Fibroblast of the aortic adventitia (primary cell): ENCODE measurements around the gene BOLA2B. TPM values are rescaled to one million over a fixed set of nuclear protein-coding genes. Genes with fewer than 3 reads are reported as not detected.
"Not testable (repeated sequence)": the region's sequence is repeated elsewhere in the genome, so short reads cannot be mapped to it uniquely, and the experiment has no call there.

Source experiments
- DNase-seq: peaks from one replicate; pipeline ENCODE4 v3.0.0-alpha.2; 2010; ENCODE audit warnings: low read depth
- H3K4me3 ChIP-seq: 2 replicates; pipeline ENCODE4 v1.5.1; 2011; ENCODE audit warnings: low read depth, mild to moderate bottlenecking, control low read depth, low read length, moderate library complexity
- total RNA-seq: library from RNA; depleted of rRNA; stranded (reverse); fragments of >200 nt; gene quantifications from 2 replicates; pipeline ENCODE4 v1.2.3, GENCODE V29; 2012; ENCODE audit warnings: low replicate concordance

The BOLA2B gene
- total RNA-seq = 68.6 and 137 TPM in 2 replicates

GRCh38 chr16:30193615-30194014 is at the start of gene BOLA2B, which contains the start of gene SLX1A:
TSS of gene BOLA2B (minus strand) at chr16:30193666. CDS start at chr16:30193595, 71 bp downstream.
TSS of gene SLX1A (plus strand) at chr16:30193875. CDS start at chr16:30194085, 210 bp downstream.
- H3K4me3 ChIP-seq = peak within 1 kb of the TSS; percentile 64
- DNase-seq = not testable (repeated sequence)

GRCh38 chr16:30217082-30217481 is 23.6 kb upstream of the BOLA2B start:
- not testable (repeated sequence) for H3K4me3 ChIP-seq, DNase-seq

GRCh38 chr16:30211414-30211813 is 17.9 kb upstream of the BOLA2B start:
- H3K4me3 ChIP-seq = not testable (repeated sequence)

GRCh38 chr16:30209032-30209431 is 15.6 kb upstream of the BOLA2B start:
- H3K4me3 ChIP-seq = not testable (repeated sequence)

More at GRCh38 chr16:30211414-30211813, 17.9 kb upstream of the BOLA2B start:
- not testable (repeated sequence) for DNase-seq

GRCh38 chr16:30207063-30207704 is 13.7 kb upstream of the BOLA2B start:
- H3K4me3 ChIP-seq, DNase-seq: not testable (repeated sequence)

More at GRCh38 chr16:30209032-30209431, 15.6 kb upstream of the BOLA2B start:
- DNase-seq = not testable (repeated sequence)

GRCh38 chr16:30206252-30206651 is 12.8 kb upstream of the BOLA2B start:
- not testable (repeated sequence) for DNase-seq, H3K4me3 ChIP-seq

GRCh38 chr16:30205541-30206236 is 12.2 kb upstream of the BOLA2B start:
- DNase-seq = not testable (repeated sequence)
- peak overlapping the region; percentile 54 for H3K4me3 ChIP-seq

GRCh38 chr16:30199608-30200343 is 6.3 kb upstream of the BOLA2B start:
- not testable (repeated sequence) for H3K4me3 ChIP-seq, DNase-seq

GRCh38 chr16:30199049-30199448 is 5.6 kb upstream of the BOLA2B start, which contains the start of gene SULT1A3:
TSS of gene SULT1A3 (plus strand) at chr16:30199255. CDS start at chr16:30200729, 1,474 bp downstream.
- not testable (repeated sequence) for H3K4me3 ChIP-seq, DNase-seq

GRCh38 chr16:30197001-30197400 is 3.5 kb upstream of the BOLA2B start:
- H3K4me3 ChIP-seq, DNase-seq: not testable (repeated sequence)

GRCh38 chr16:30194172-30194925 is 883 bp upstream of the BOLA2B start:
- H3K4me3 ChIP-seq = peak overlapping the region; percentile 64

GRCh38 chr16:30193098-30193497 is 368 bp downstream of the BOLA2B start:
- H3K4me3 ChIP-seq, DNase-seq: not testable (repeated sequence)

More at GRCh38 chr16:30194172-30194925, 883 bp upstream of the BOLA2B start:
- not testable (repeated sequence) for DNase-seq

GRCh38 chr16:30191158-30191557 is 2.3 kb downstream of the BOLA2B start:
- not testable (repeated sequence) for DNase-seq, H3K4me3 ChIP-seq
